ENCODE measurements around the gene PTGDS. TPM values are rescaled to one million over a fixed set of nuclear protein-coding genes. Genes with fewer than 3 reads are reported as not detected.

The PTGDS gene
- polyA plus RNA-seq, 12 donors, result 5.3 to 30.3 (median 13.6) TPM; not detected in 2

DNA sequence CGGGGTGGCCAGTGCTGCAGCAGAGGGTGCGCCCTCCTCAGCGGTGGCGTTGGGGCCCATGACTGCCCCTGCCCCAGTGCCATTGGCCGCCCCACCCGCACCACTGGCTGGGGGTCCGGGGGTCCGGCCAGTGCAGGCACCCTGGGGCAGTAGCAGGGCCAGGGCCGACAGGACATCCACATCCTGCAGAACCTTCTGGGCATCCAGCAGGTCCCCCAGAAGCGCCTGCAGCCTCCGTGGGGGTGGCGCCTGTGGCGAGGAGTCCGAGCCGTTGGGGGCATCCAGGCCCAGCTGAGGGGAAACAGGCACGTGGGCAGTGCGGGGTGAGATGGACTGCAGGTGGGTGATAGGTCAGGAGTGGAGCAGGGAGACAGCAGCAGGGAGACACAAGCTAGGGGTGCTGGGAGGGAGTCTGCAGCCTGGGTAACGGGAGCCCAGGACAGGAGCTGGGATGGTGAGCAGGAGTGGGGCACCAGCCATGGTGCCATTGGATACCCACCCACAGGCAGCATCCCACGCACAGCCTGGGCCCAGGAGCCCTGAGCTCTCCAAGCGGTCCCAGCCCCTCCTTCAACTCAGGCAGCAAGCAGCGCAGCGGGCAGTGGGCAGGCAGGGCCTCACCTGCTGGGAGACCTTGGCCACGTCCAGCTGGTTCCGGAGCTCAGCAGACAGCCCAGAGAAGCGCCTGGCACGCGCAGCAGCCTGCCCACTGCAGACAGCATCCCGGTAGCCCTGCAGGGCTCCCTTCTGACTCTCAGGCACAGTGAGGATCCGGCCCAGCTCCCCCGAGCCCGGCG, 43.7 kb downstream of the PTGDS start:
- DNase-seq, result no peak

DNA sequence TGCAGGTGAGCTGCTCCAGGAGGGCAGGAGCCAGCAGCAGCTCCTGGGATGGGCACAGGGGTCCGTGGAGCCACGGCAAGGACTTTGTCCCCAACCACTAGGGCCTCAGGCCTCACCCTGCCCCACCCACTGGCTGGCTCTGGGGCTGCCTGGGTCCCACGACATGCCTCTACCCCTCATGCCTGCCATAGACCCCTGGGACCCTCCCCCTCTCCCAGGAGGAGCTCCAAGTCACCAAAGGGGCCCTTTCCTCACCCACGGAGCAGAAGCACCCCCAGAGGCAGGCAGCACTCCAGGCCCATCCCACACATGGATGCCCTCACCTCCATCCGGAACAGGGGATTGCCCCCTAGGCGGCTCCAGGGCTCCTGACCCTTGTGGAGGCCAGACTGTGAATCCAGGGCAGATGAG, 44.3 kb downstream of the PTGDS start:
- no peak for DNase-seq

DNA sequence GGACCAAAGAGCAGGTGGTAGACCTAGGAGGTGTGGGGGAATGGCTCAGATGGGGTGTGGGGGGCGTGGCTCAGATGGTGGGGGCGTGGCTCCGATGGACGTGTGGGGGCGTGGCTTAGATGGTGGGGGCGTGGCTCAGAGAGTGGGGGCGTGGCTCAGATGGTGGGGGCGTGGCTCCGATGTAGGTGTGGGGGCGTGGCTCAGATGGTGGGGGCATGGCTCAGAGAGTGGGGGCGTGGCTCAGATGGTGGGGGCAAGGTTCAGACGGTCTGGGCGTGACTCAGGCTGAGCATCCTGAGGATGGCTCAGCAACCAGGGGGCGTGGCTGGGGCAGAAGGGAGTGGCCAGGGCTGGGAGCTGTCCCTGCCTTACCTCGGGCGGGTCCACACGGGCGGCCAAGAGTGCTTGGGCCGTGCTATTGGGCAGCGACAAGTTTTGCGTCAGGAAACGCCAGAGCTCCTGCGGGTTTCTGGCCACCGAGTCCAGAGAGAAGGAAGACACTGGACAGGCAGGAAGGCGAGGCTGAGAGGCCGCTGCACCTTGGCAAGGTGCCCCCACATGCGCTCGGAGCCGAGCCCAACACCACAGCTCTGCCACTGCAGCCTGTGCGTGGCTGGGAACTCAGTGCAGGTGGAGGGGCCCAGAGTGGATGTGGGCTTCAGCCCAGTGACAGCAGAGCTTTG, 44.8 kb downstream of the PTGDS start:
- DNase-seq, result no peak

DNA sequence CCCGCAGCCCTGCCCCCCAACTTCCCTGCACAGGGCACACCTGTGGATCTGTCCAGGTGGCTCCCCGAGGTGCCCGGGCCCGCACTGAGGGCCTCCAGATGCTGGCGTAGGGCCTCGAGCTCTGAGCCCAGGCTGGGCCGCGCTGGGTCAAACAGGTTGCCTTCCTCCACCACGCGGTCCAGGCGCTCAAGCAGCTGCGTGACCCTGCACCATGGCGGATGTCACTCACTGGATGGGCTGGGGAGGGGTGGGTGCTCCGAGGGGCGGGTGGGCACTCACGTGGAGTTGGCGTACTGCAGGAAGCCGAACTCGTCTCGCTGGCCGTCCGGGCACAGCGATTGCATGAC, 45.3 kb downstream of the PTGDS start:
- DNase-seq, result no peak

DNA sequence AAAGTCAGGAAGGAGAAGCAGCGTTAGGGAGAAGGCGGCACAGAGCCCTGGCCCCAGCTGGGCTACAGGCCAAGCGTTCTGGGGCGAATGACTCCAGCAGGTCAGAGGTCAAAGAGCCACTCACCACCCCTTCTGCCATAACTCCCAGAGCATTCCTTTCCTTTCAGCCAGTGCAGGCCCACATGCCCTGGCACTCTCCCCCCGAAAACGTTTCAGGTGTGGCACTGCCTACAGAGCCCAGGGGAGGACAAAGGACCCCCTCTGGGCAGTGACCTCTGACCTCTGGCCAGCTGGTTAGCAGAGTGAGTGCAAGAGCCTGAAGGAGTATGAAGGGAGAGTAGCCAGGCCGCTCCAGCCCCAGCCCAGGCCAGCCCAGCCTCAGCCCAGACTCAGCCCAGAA, 45.9 kb downstream of the PTGDS start:
- DNase-seq, result no peak

DNA sequence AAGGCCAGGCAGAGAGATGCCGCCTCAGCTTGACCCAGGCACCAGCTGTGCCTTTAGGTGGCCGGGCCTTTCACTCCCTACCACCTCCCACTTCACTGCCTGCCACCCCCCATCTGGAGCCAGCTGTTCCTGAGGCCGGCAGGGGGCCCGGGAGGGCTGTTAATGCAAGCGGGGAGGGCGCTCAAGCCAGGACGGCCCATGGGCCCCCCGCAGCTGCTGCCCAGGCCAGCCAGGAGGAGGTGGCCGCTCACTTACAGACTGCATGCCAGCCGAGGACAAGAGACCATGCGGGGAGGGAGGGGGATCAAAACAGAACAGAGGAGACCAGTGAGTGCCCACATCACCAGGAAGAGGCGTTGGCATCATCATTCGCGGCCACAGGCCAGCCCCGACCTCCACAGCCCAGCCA, 46.3 kb downstream of the PTGDS start:
- DNase-seq, result no peak

DNA sequence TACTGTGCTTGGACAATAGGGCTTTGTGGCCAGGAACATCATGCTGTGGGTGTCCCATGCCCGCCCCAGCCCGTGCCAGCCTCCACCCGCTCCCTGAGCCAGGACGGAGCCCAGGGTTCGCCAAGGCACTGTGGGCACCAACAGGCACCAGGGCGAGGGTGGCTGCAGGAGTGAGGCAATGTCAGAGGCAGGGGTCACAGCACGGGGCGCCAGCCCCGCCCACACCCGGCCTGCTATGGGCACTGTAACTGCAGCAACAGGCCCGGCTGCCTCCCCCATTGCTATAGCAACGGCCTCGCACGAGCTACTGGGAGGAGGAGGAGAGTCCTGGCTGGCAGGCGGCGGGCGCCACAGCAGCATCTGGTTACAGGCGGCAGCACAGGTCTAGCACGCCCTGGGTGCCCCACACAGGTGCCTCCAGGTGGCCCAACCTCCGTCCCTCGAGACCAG, 48.2 kb downstream of the PTGDS start:
- DNase-seq, result no peak

DNA sequence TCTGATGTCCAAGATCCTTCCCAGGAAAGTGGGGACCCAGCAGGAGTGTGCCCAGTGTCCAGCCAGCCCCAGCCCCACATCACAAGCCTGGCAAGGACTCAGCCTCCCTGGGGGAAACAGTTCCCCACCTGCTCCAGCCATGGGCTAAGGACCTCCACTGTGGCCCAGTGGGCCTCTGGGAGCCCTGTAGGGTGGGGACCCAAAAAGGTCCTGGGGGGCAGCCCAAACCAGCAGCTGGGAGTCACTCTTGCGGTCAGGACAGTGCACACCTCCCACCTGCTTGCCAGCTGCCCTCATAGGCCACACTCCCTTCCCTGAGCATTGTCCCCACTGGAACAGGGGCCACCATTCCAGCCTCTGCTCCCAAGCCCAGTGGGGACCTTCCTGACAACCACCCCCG, 49.1 kb downstream of the PTGDS start:
- DNase-seq, result no peak

DNA sequence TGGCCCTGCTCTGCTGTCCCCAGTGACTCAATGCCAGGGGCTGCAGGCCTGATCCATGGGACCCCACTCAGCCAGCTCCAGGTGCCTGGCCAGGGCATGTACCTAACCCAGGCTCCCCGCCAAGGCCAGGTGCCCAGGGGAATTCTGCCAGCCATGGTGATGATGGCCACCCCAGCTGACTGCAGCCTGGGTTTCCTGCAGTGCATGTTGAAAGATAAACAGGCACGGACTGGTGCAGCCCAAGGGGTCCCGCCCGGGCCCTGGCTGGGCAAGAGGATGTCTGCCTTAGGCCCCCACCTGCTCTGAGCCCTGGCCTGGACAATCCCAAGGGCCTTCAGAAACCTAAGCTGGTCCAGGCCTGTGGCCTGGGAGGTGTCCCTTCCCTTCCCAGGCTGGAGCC, 49.5 kb downstream of the PTGDS start:
- no peak for DNase-seq

DNA sequence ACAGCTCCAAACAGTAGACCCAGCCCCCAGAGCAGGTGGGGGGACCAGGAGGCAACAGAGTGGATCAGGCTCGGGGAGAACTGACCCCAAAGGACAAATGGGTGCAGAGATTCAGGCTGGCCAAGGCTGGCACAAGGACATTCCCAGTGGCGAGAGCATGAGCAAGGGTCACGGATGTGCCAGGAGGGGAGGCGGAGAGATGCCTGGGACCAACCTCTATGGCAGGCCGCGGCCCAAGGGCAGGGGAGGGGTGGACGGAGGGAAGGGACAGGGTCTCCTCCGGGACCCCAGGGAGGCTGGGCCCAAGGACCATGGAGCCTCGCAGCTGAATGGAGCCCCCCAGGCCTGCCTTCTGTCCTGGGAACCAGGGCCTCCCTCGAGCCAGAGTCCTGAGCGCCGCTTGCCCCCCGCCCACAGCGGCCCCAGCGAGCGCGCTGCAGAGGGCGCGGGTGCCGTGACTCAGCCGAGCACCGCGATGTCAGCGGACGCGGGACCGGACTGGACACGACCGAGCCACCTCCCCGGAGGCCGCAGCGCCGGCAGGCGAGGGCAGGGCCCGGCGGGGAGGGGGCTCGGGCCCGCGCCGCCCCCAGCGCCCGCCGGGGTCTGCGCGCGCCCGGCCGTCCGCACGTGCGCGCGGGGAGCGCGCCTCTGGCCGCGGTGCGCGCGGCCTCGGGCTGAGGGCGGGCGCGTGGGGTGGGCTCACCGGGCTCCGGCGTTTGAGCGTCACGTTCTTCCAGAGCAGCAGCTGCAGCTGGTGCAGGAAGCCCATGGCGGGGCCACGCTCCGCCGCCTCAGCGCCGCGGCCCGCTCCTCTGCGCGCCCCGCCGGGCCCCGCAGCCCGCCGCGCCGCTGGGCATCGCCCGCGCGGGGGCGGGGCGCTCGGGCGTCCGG, 50.3 kb downstream of the PTGDS start, which contains the start of gene ABCA2:
TSS of gene ABCA2 (minus strand) at position 869 of the 894 bp plus-strand sequence. CDS start at position 772, 97 bp downstream.
- no peak for DNase-seq

DNA sequence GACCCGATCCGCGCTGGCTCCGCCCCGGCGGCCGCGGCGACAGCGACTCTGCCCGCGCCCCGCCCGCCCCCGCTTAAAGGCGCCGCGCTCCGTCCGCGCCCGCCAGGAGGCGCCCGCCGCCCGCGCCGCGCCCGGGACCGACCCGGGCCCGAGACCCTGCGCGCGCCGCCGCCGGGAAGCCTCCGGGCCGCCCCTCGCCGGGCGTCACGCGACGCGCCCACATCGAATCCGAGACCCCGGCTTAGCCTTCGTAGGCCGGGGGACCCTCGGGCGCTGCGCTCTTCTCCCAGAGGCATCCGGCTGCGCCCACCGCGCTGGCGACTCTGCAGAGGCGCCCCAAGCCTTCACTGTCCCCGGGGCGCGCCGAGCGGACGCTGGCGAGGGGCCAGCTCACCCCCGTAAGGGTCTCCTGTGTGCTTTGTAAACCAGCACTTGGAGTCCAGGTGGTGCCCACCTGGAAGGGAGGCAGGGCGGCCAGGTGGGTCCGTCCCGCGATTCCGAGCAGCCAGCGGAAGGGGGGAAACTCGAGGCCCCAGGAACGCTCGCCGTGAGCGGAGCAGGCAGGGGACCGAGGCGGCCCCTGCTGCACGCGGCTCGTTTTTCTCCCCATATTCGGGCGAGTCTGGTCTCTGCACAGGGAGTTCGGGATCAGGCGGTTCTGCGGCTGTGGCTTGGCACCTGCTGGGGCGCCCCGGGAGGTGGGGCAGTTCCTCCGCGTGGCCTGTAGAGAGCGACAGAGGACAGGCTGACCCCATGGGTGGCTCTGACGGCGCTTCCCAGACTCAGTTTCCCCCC, 51.2 kb downstream of the PTGDS start:
- DNase-seq, result no peak

DNA sequence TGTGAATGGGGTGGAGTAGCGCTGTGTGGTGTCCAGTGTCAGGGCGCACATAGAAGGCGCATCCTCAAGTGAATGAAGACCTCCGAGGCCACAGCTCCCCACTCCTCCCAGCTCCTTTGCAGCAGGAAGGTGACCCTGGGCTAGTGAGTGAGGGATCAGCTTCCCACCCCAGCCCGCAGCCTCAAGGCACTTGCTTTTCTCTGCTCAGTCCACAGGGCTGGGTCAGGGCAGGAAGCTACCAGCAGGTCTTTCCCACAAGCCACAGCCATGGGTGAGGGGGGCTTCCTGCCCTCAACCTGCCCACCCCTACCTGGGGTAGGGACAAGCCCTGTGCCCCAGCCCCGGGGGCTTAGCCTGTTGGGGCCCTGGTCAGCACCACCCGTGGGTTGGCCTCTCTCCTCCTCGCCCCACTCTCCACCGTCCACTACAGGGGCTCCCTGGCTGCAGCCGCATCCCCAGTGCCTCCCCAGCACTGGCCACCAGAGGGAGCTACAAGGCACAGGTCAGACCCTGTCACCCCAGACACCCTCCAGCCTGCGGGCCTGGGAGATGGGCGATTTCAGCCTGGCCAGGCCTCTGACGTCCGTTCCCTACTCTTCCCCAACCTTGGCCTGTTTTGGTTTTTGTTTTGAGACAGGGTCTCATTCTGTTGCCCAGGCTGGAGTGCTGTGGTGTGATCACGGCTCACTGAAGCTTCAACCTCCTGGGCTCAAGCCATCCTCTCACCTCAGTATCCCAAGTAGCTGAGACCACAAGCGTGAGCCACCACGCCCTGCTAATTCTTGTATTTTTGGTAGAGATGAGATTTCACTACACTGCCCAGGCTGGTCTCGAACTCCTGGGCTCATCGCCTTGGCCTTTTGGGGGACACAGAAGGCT, 52.0 kb downstream of the PTGDS start:
- peak; percentile 55 for DNase-seq

DNA sequence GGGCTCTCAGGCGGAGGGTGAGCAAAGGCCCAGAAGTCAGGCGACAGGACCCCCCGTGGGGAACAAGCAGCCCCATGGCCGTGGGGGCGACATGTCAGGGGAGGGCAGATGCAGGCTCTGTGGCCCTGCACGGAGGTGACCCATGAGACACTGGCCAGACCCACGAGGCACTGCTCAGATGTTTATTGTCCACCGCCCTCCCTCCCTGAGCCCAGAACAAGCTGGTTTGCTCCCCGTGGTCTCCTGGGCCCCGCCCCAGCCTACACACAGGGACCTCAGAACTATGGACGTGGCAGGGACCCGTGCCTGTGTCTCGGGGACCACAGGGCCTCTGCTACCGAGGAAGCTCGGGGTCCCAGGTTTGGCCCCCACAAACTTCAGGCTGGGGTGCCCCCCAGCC, 52.7 kb downstream of the PTGDS start:
- no peak for DNase-seq

DNA sequence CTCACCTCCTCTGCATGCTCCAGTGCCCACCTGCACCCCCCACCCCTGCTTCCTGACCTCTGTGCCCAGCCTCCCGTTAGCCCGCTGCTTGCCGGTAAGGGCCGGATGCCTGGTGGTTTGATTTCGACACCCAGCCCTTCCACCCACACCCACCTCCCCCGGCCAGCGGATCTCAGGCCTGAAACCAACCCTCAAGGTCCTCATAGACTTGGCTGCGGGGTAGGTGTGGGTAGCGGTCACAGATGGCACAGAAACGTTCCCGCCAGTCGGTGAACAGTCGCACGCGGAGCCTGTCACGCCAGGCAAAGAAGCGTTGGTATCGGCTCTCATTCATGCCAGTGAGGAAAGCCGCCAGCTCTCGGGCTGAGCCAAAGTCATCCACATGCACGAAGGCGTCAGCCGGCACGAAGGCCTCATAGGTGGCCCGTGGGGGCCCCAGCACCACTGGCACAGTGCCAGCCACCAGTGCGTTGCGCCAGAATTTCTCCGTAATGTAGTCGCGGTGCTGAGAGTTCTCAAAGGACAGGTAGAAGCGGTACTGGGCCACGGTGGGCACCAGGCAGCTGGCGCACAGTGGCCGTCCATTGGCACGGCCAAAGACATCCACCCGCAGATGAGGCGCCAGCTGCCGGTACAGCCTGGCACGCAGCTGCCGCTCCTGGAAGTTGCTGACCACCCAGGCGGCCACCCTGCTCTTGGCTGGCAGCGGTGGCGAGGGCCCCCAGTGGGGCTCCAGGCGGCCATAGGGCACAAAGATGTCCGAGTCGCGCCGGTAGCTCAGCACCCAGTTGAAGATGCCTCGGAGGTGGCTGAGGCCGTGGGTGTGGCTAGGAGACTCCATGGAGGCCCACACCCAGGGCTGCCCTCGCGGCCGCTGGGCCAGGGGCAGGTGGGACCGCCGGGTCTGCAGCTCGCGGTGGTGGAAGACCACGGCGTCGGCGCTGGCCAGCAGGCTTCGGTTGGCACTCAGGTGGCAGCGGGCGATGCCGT, 53.5 kb downstream of the PTGDS start:
- no peak for DNase-seq

Other genes with a start within 250 kb of the PTGDS start
- gene LCN10, start 234.6 kb upstream of the PTGDS start, polyA plus RNA-seq (ENCODE audit: insufficient read length in 12 of 12), result 10 to 100 TPM in 1 of 12 donors, 1 to 10 TPM in 10, not detected in 1; 2.0 to 21.3 (median 7.1) TPM
- gene LCN6, start 229.0 kb upstream of the PTGDS start, polyA plus RNA-seq (ENCODE audit: insufficient read length in 12 of 12), result under 1 TPM in 2 of 12 donors, not detected in 10; 0.21 to 0.40 TPM
- gene LCN8, start 219.3 kb upstream of the PTGDS start, polyA plus RNA-seq (ENCODE audit: insufficient read length in 12 of 12), result 10 to 100 TPM in 1 of 12 donors, 1 to 10 TPM in 8, under 1 TPM in 1, not detected in 2; 0.48 to 10.9 (median 4.1) TPM
- 1 to 10 TPM in 1 of 12 donors, under 1 TPM in 9, not detected in 2; 0.20 to 1.1 (median 0.44) TPM for gene LCN15, start 213.0 kb upstream of the PTGDS start, polyA plus RNA-seq (ENCODE audit: insufficient read length in 12 of 12)
- gene TMEM141, start 186.2 kb upstream of the PTGDS start, polyA plus RNA-seq (ENCODE audit: insufficient read length in 12 of 12), result 100 to 1,000 TPM in 1 of 12 donors, 10 to 100 TPM in 10, not detected in 1; 26.7 to 128 (median 30.8) TPM
- 1 to 10 TPM in 9 of 12 donors, under 1 TPM in 1, not detected in 2; 0.71 to 3.7 (median 2.7) TPM for gene CCDC183, start 181.2 kb upstream of the PTGDS start, polyA plus RNA-seq (ENCODE audit: insufficient read length in 12 of 12)
- 10 to 100 TPM in 11 of 12 donors, not detected in 1; 40.9 to 81.7 (median 48.7) TPM for gene RABL6, start 169.6 kb upstream of the PTGDS start, polyA plus RNA-seq (ENCODE audit: insufficient read length in 12 of 12)
- 1 to 10 TPM in 10 of 12 donors, under 1 TPM in 1, not detected in 1; 0.93 to 7.0 (median 1.5) TPM for gene AJM1, start 135.0 kb upstream of the PTGDS start, polyA plus RNA-seq (ENCODE audit: insufficient read length in 12 of 12)
- 100 to 1,000 TPM in 2 of 12 donors, 10 to 100 TPM in 9, not detected in 1; 60.3 to 100 (median 73.7) TPM for gene PHPT1, start 128.1 kb upstream of the PTGDS start, polyA plus RNA-seq (ENCODE audit: insufficient read length in 12 of 12)
- 100 to 1,000 TPM in 1 of 12 donors, 1 to 10 TPM in 10, not detected in 1; 2.7 to 131 (median 3.9) TPM for gene MAMDC4, start 125.2 kb upstream of the PTGDS start, polyA plus RNA-seq (ENCODE audit: insufficient read length in 12 of 12)
- 100 to 1,000 TPM in 11 of 12 donors, not detected in 1; 262 to 391 (median 299) TPM for gene EDF1, start 111.2 kb upstream of the PTGDS start, polyA plus RNA-seq (ENCODE audit: insufficient read length in 12 of 12)
- 10 to 100 TPM in 5 of 12 donors, 1 to 10 TPM in 6, not detected in 1; 7.1 to 15.5 (median 9.1) TPM for gene TRAF2, start 91.0 kb upstream of the PTGDS start, polyA plus RNA-seq (ENCODE audit: insufficient read length in 12 of 12)
- gene FBXW5, start 32.8 kb upstream of the PTGDS start, polyA plus RNA-seq (ENCODE audit: insufficient read length in 12 of 12), result 10 to 100 TPM in 11 of 12 donors, not detected in 1; 26.2 to 46.7 (median 30.6) TPM
- 1 to 10 TPM in 1 of 12 donors, under 1 TPM in 7, not detected in 4; 0.27 to 1.2 (median 0.48) TPM for gene C8G, start 32.3 kb upstream of the PTGDS start, polyA plus RNA-seq (ENCODE audit: insufficient read length in 12 of 12)
- gene LCN12, start 25.2 kb upstream of the PTGDS start, polyA plus RNA-seq (ENCODE audit: insufficient read length in 12 of 12), result 1 to 10 TPM in 5 of 12 donors, under 1 TPM in 4, not detected in 3; 0.23 to 1.4 (median 1.1) TPM
- under 1 TPM in 10 of 12 donors, not detected in 2; 0.19 to 0.74 (median 0.54) TPM for gene LCNL1, start 5.5 kb downstream of the PTGDS start, polyA plus RNA-seq (ENCODE audit: insufficient read length in 12 of 12)
- 10 to 100 TPM in 11 of 12 donors, not detected in 1; 15.5 to 51.6 (median 19.6) TPM for gene PAXX, start 14.9 kb downstream of the PTGDS start, polyA plus RNA-seq (ENCODE audit: insufficient read length in 12 of 12)
- gene CLIC3, start 19.1 kb downstream of the PTGDS start, polyA plus RNA-seq (ENCODE audit: insufficient read length in 12 of 12), result 10 to 100 TPM in 1 of 12 donors, 1 to 10 TPM in 2, under 1 TPM in 6, not detected in 3; 0.23 to 26.6 (median 0.49) TPM
- 10 to 100 TPM in 11 of 12 donors, not detected in 1; 10.1 to 28.9 (median 13.0) TPM for gene ABCA2, start 50.7 kb downstream of the PTGDS start, polyA plus RNA-seq (ENCODE audit: insufficient read length in 12 of 12)
- under 1 TPM in 3 of 12 donors, not detected in 9; 0.05 to 0.45 (median 0.08) TPM for gene FUT7, start 54.6 kb downstream of the PTGDS start, polyA plus RNA-seq (ENCODE audit: insufficient read length in 12 of 12)
- gene NPDC1, start 68.7 kb downstream of the PTGDS start, polyA plus RNA-seq (ENCODE audit: insufficient read length in 12 of 12), result 10 to 100 TPM in 11 of 12 donors, not detected in 1; 26.6 to 48.0 (median 30.3) TPM
- gene ENTPD2, start 76.6 kb downstream of the PTGDS start, polyA plus RNA-seq (ENCODE audit: insufficient read length in 12 of 12), result 10 to 100 TPM in 7 of 12 donors, 1 to 10 TPM in 4, not detected in 1; 8.6 to 21.8 (median 12.8) TPM
- 1 to 10 TPM in 11 of 12 donors, not detected in 1; 2.0 to 8.0 (median 3.3) TPM for gene SAPCD2, start 93.1 kb downstream of the PTGDS start, polyA plus RNA-seq (ENCODE audit: insufficient read length in 12 of 12)
- 1 to 10 TPM in 10 of 12 donors, not detected in 2; 1.4 to 3.8 (median 1.8) TPM for gene UAP1L1, start 100.0 kb downstream of the PTGDS start, polyA plus RNA-seq (ENCODE audit: insufficient read length in 12 of 12)
- 10 to 100 TPM in 11 of 12 donors, not detected in 1; 34.2 to 65.1 (median 37.7) TPM for gene MAN1B1, start 109.5 kb downstream of the PTGDS start, polyA plus RNA-seq (ENCODE audit: insufficient read length in 12 of 12)
- gene DPP7, start 137.2 kb downstream of the PTGDS start, polyA plus RNA-seq (ENCODE audit: insufficient read length in 12 of 12), result 10 to 100 TPM in 11 of 12 donors, not detected in 1; 16.7 to 86.0 (median 23.7) TPM
- gene GRIN1, start 161.7 kb downstream of the PTGDS start, polyA plus RNA-seq (ENCODE audit: insufficient read length in 12 of 12), result under 1 TPM in 4 of 12 donors, not detected in 8; 0.09 to 0.84 (median 0.14) TPM
- not detected for gene LRRC26, start 192.5 kb downstream of the PTGDS start, polyA plus RNA-seq (ENCODE audit: insufficient read length in 12 of 12)
- gene TMEM210, start 194.6 kb downstream of the PTGDS start, polyA plus RNA-seq (ENCODE audit: insufficient read length in 12 of 12), result not detected
- 10 to 100 TPM in 11 of 12 donors, not detected in 1; 21.1 to 36.5 (median 30.4) TPM for gene ANAPC2, start 211.1 kb downstream of the PTGDS start, polyA plus RNA-seq (ENCODE audit: insufficient read length in 12 of 12)
- gene SSNA1, start 211.2 kb downstream of the PTGDS start, polyA plus RNA-seq (ENCODE audit: insufficient read length in 12 of 12), result 10 to 100 TPM in 11 of 12 donors, not detected in 1; 36.2 to 86.3 (median 45.8) TPM
- 10 to 100 TPM in 2 of 12 donors, 1 to 10 TPM in 9, not detected in 1; 4.2 to 10.4 (median 7.9) TPM for gene TPRN, start 223.2 kb downstream of the PTGDS start, polyA plus RNA-seq (ENCODE audit: insufficient read length in 12 of 12)
- gene TMEM203, start 228.1 kb downstream of the PTGDS start, polyA plus RNA-seq (ENCODE audit: insufficient read length in 12 of 12), result 10 to 100 TPM in 11 of 12 donors, not detected in 1; 20.7 to 39.2 (median 31.1) TPM
- gene NDOR1, start 228.2 kb downstream of the PTGDS start, polyA plus RNA-seq (ENCODE audit: insufficient read length in 12 of 12), result 10 to 100 TPM in 2 of 12 donors, 1 to 10 TPM in 9, not detected in 1; 4.9 to 13.3 (median 6.9) TPM
- 1 to 10 TPM in 10 of 12 donors, not detected in 2; 1.7 to 7.1 (median 2.3) TPM for gene RNF208, start 244.7 kb downstream of the PTGDS start, polyA plus RNA-seq (ENCODE audit: insufficient read length in 12 of 12)
- 1 to 10 TPM in 9 of 12 donors, under 1 TPM in 1, not detected in 2; 0.91 to 3.2 (median 2.1) TPM for gene CYSRT1, start 247.7 kb downstream of the PTGDS start, polyA plus RNA-seq (ENCODE audit: insufficient read length in 12 of 12)
- 1 to 10 TPM in 7 of 12 donors, under 1 TPM in 3, not detected in 2; 0.66 to 2.9 (median 1.3) TPM for gene RNF224, start 250.0 kb downstream of the PTGDS start, polyA plus RNA-seq (ENCODE audit: insufficient read length in 12 of 12)

Measured in muscle of arm (tissue), 12 donors.